ENCODE data around the gene DPT. TPM values are rescaled to one million over a fixed set of nuclear protein-coding genes. Genes with fewer than 3 reads are reported as not detected.

The DPT gene
- total RNA-seq, 1 experiment from 2014 or later, result not detected

DNA sequence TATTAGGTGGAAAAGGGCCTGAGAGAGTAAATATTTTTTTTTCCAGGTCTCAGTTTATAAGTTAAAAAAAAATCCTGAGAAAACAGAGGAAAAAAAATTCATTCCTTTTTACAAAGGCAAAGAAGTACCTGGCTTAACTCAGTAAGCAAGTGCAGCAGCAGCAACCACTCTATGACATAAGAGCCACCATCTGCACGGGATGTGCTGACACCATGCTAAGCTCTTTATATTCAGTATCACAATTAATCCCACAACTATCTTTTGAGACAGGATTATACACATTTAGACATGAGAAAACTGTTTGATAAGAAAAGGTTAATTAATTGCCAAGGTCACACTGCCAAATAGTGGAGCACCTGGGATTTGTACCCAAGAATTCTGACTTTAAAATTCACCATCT lies 13.4 kb upstream of the DPT start (continued):
- TF ChIP-seq, protein P1, sequence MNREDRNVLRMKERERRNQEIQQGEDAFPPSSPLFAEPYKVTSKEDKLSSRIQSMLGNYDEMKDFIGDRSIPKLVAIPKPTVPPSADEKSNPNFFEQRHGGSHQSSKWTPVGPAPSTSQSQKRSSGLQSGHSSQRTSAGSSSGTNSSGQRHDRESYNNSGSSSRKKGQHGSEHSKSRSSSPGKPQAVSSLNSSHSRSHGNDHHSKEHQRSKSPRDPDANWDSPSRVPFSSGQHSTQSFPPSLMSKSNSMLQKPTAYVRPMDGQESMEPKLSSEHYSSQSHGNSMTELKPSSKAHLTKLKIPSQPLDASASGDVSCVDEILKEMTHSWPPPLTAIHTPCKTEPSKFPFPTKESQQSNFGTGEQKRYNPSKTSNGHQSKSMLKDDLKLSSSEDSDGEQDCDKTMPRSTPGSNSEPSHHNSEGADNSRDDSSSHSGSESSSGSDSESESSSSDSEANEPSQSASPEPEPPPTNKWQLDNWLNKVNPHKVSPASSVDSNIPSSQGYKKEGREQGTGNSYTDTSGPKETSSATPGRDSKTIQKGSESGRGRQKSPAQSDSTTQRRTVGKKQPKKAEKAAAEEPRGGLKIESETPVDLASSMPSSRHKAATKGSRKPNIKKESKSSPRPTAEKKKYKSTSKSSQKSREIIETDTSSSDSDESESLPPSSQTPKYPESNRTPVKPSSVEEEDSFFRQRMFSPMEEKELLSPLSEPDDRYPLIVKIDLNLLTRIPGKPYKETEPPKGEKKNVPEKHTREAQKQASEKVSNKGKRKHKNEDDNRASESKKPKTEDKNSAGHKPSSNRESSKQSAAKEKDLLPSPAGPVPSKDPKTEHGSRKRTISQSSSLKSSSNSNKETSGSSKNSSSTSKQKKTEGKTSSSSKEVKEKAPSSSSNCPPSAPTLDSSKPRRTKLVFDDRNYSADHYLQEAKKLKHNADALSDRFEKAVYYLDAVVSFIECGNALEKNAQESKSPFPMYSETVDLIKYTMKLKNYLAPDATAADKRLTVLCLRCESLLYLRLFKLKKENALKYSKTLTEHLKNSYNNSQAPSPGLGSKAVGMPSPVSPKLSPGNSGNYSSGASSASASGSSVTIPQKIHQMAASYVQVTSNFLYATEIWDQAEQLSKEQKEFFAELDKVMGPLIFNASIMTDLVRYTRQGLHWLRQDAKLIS (CRISPR knock-in tag; IDR thresholded peaks at IDR 0.05; ENCODE audit: borderline replicate concordance), result no peak
- TF ChIP-seq TEAD1 (CRISPR knock-in tag; IDR thresholded peaks at IDR 0.05) (no peak), ETV6 (CRISPR knock-in tag; IDR thresholded peaks at IDR 0.05) (no peak), ZBTB21 (CRISPR knock-in tag; IDR thresholded peaks at IDR 0.05; ENCODE audit: borderline replicate concordance) (no peak), ZNF317 (CRISPR knock-in tag; IDR thresholded peaks at IDR 0.05; ENCODE audit: borderline replicate concordance, low read depth) (no peak), ZNF138 (CRISPR knock-in tag; conservative IDR thresholded peaks at IDR 0.05) (no peak), GTF2I (CRISPR knock-in tag; conservative IDR thresholded peaks at IDR 0.05) (no peak)
- TF ChIP-seq, protein P2, sequence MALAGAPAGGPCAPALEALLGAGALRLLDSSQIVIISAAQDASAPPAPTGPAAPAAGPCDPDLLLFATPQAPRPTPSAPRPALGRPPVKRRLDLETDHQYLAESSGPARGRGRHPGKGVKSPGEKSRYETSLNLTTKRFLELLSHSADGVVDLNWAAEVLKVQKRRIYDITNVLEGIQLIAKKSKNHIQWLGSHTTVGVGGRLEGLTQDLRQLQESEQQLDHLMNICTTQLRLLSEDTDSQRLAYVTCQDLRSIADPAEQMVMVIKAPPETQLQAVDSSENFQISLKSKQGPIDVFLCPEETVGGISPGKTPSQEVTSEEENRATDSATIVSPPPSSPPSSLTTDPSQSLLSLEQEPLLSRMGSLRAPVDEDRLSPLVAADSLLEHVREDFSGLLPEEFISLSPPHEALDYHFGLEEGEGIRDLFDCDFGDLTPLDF (CRISPR knock-in tag; IDR thresholded peaks at IDR 0.05), result no peak
- TF ChIP-seq, protein P3, sequence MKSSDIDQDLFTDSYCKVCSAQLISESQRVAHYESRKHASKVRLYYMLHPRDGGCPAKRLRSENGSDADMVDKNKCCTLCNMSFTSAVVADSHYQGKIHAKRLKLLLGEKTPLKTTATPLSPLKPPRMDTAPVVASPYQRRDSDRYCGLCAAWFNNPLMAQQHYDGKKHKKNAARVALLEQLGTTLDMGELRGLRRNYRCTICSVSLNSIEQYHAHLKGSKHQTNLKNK (CRISPR knock-in tag; IDR thresholded peaks at IDR 0.05), result no peak

DNA sequence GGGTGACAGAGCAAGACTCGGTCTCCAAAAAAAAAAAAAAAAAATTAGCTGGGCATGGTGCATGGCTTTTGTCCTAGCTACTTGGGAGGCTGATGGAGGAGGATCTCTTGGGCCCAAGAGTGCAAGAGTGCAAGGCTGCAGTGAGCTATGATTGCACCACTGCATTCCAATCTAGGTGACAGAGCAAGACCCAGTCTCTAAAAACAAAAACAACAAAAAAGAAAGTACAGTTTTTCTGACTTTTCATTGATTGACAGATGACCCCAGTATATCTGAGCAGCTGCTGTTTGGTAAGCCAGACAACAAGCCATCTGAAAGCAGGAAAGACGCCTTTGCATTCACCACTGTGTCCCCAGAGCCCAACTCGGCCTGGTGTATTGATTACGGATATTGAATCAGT lies 10.9 kb upstream of the DPT start:
- Mint-ChIP-seq H3K27ac (no peak overlapping the region), H3K4me1 (no peaks in the 10 kb centered on the region), H3K27me3 (ENCODE audit: low read depth) (no peaks in the 10 kb centered on the region), H3K4me3 (no peak overlapping the region), H3K9me3 (no peaks in the 10 kb centered on the region), H3K36me3 (no peaks in the 10 kb centered on the region)
- DNase-seq (ENCODE audit: low spot score) (no peak), ATAC-seq (no peak)
- ChIA-PET CTCF (no interaction called here), POLR2A (no interaction called here)
- TF ChIP-seq IRF2 (CRISPR knock-in tag; IDR thresholded peaks at IDR 0.05; ENCODE audit: borderline replicate concordance, low read depth), result no peak
- peak; percentile 35; the same call in 1 of the 2 replicates for TF ChIP-seq GABPB1 (CRISPR knock-in tag; IDR thresholded peaks at IDR 0.05)

DNA sequence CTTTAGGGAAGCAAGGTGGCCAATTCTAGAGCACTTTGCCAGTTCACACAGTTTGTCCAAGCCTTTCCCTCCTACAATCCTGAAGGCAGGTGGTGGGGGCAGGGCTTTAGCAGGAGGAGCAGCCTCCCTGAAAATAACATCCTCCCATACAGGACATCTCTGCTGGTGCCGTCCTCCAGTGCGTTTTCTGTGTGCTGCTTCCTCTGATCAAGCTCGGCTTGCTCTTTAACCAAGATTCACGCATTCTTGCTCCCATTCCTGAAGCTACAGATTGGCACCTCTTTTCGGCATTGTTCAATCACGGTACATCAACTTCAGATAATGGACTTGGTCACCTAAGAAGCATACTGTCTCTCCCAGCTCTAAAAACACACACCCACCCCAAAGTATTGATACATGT lies 7.5 kb upstream of the DPT start:
- ChIA-PET CTCF (no interaction called here), POLR2A (no interaction called here)
- Mint-ChIP-seq H3K4me3 (no peak overlapping the region), H3K36me3 (no peaks in the 10 kb centered on the region), H3K4me1 (no peaks in the 10 kb centered on the region), H3K27me3 (ENCODE audit: low read depth) (no peaks in the 10 kb centered on the region), H3K9me3 (no peaks in the 10 kb centered on the region), H3K27ac (no peak overlapping the region)
- DNase-seq (ENCODE audit: low spot score) (no peak), ATAC-seq (no peak)
- TF ChIP-seq ELF4 (CRISPR knock-in tag; IDR thresholded peaks at IDR 0.05; ENCODE audit: low read depth) (no peak), JUN (CRISPR knock-in tag; IDR thresholded peaks at IDR 0.05) (no peak), EMX1 (CRISPR knock-in tag; IDR thresholded peaks at IDR 0.05) (no peak), FOXK1 (CRISPR knock-in tag; IDR thresholded peaks at IDR 0.05) (no peak), SMAD3 (CRISPR knock-in tag; IDR thresholded peaks at IDR 0.05; ENCODE audit: borderline replicate concordance) (no peak), RELA (CRISPR knock-in tag; IDR thresholded peaks at IDR 0.05; ENCODE audit: borderline replicate concordance) (no peak), NFATC4 (CRISPR knock-in tag; IDR thresholded peaks at IDR 0.05) (no peak)
- TF ChIP-seq, protein P4, sequence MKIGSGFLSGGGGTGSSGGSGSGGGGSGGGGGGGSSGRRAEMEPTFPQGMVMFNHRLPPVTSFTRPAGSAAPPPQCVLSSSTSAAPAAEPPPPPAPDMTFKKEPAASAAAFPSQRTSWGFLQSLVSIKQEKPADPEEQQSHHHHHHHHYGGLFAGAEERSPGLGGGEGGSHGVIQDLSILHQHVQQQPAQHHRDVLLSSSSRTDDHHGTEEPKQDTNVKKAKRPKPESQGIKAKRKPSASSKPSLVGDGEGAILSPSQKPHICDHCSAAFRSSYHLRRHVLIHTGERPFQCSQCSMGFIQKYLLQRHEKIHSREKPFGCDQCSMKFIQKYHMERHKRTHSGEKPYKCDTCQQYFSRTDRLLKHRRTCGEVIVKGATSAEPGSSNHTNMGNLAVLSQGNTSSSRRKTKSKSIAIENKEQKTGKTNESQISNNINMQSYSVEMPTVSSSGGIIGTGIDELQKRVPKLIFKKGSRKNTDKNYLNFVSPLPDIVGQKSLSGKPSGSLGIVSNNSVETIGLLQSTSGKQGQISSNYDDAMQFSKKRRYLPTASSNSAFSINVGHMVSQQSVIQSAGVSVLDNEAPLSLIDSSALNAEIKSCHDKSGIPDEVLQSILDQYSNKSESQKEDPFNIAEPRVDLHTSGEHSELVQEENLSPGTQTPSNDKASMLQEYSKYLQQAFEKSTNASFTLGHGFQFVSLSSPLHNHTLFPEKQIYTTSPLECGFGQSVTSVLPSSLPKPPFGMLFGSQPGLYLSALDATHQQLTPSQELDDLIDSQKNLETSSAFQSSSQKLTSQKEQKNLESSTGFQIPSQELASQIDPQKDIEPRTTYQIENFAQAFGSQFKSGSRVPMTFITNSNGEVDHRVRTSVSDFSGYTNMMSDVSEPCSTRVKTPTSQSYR (CRISPR knock-in tag; IDR thresholded peaks at IDR 0.05), result no peak
- TF ChIP-seq, protein P5, sequence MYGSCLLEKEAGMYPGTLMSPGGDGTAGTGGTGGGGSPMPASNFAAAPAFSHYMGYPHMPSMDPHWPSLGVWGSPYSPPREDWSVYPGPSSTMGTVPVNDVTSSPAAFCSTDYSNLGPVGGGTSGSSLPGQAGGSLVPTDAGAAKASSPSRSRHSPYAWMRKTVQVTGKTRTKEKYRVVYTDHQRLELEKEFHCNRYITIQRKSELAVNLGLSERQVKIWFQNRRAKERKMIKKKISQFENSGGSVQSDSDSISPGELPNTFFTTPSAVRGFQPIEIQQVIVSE (CRISPR knock-in tag; IDR thresholded peaks at IDR 0.05; ENCODE audit: borderline replicate concordance), result no peak
- TF ChIP-seq, protein P6, sequence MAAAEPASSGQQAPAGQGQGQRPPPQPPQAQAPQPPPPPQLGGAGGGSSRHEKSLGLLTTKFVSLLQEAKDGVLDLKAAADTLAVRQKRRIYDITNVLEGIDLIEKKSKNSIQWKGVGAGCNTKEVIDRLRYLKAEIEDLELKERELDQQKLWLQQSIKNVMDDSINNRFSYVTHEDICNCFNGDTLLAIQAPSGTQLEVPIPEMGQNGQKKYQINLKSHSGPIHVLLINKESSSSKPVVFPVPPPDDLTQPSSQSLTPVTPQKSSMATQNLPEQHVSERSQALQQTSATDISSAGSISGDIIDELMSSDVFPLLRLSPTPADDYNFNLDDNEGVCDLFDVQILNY (CRISPR knock-in tag; IDR thresholded peaks at IDR 0.05), result no peak
- TF ChIP-seq, protein P7, sequence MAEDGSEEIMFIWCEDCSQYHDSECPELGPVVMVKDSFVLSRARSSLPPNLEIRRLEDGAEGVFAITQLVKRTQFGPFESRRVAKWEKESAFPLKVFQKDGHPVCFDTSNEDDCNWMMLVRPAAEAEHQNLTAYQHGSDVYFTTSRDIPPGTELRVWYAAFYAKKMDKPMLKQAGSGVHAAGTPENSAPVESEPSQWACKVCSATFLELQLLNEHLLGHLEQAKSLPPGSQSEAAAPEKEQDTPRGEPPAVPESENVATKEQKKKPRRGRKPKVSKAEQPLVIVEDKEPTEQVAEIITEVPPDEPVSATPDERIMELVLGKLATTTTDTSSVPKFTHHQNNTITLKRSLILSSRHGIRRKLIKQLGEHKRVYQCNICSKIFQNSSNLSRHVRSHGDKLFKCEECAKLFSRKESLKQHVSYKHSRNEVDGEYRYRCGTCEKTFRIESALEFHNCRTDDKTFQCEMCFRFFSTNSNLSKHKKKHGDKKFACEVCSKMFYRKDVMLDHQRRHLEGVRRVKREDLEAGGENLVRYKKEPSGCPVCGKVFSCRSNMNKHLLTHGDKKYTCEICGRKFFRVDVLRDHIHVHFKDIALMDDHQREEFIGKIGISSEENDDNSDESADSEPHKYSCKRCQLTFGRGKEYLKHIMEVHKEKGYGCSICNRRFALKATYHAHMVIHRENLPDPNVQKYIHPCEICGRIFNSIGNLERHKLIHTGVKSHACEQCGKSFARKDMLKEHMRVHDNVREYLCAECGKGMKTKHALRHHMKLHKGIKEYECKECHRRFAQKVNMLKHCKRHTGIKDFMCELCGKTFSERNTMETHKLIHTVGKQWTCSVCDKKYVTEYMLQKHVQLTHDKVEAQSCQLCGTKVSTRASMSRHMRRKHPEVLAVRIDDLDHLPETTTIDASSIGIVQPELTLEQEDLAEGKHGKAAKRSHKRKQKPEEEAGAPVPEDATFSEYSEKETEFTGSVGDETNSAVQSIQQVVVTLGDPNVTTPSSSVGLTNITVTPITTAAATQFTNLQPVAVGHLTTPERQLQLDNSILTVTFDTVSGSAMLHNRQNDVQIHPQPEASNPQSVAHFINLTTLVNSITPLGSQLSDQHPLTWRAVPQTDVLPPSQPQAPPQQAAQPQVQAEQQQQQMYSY (CRISPR knock-in tag; IDR thresholded peaks at IDR 0.05), result no peak

Measured in WTC11 (cell line).